Posterior cingulate gyrus (tissue), 11 donors: Measurements from ENCODE around the gene ISCA1.

Experiments used
- DNase-seq, 10 donors: peaks; one replicate each; pipeline versions ENCODE4 v3.0.0 to v3.0.0-alpha.2; 2020 to 2021; ENCODE audit warnings: mixed read lengths in 3 of 10
- intact Hi-C: fragments of 100-400 bp; cut with DNase I; formaldehyde crosslinking; loops from one replicate; pipeline ENCODE4 v1.15.1; 2023

The ISCA1 gene

DNA sequence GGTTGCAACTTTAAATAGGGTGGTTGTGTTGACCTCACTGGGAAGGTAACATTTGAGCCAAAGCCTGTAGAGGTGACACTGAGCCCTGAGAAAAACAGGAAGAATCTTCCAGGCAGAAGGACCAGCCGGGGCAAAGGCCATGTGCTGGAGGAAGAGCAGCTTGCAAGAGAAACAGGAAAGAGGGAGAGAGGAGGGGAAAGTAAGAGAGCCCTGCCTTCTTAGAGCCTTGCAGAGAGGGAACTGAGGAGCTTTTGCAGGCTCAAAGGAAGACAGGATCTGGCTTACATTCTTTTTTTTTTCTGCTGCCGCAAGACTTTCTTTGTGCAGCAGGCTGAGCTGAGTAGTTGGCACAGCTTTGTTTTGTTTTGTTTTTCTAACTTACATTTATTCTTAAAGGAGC is 40.3 kb downstream of the ISCA1 start:
- DNase-seq, result no peak
- intact Hi-C loops, result no loop called here

DNA sequence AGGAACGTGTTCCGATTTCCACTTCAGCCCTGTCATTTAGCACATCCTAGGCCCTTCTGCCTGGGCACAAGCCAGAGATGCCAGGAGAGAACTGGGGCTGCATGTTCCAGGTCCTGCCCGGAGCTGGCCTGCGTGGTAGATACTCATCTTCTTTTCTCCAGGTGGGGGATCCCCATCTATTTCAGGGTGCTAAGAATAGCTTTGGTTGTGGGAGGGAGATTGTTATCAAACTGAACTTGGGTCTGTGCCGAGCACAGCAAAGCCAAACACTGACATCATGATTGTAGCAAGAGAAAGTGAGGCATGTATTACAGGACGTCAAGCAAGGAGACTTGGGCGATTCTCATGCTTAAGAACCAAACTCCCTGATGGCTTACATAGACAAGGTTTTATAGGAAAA is 41.1 kb downstream of the ISCA1 start:
- no peak for DNase-seq
- intact Hi-C loops, result no loop called here

DNA sequence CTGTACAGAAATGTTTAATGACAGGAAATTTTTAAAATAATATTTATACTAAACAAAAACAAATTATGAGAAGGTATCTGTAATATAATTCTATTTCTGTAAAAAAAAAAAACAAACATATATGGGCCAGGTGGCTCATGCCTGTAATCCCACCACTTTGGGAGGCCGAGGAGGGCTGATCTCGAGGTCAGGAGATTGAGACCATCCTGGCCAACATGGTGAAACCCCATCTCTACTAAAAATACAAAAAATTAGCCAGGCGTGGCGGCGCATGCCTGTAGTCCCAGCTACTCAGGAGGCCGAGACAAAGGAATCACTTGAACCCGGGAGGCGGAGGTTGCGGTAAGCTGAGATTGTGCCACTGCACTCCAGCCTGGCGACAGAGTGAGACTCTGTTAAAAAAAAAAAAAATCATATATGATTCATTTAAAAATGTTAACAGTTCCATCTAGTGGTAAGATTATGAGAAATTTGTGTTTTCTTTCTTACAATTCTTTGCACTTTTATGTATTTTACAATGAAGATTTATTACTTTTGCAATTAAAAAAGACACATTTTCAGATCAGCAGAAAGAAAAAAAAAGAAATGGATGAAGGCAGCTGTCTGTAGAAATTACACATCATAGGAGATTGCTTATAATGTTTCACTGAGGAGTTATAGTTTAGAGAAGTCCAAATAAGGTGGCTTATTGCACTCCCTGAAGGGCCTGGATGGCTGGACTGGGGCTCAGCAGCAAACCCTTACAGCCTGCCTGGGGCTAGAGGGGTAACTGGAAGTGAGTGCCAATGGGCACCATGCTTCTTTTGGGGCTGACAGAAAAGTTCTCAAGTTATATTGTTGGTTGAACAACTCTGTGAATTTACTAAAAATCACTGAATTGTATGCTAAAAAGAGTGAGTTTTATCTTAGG is 43.2 kb downstream of the ISCA1 start:
- DNase-seq, result no peak
- intact Hi-C loops, result no loop called here

- intact Hi-C loops, result no loop called here
Measured at GRCh38 chr9:86230858-86231257, 51.5 kb downstream of the ISCA1 start.

DNA sequence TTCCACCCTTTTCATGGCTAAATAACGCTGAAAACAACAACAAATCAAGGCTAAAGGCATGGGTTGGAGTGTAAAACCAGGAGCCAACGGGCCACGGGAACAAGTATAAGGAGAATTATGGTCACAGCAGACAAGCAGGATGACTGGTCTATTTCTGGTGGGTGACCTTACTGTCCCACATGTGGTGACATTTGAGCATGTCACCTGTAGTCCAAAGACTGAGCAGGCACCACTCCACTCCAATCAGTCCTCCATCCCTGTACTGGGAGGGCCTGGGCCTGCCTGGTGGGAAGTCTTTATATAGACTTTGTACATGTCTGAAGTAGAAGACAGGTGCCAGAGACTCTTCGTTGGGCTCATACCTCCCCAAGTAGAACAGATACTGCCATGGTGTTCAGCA is 59.7 kb downstream of the ISCA1 start:
- intact Hi-C loops, result no loop called here
- no peak for DNase-seq

More at GRCh38 chr9:86230858-86231257, 51.5 kb downstream of the ISCA1 start:
- DNase-seq, result no peak

DNA sequence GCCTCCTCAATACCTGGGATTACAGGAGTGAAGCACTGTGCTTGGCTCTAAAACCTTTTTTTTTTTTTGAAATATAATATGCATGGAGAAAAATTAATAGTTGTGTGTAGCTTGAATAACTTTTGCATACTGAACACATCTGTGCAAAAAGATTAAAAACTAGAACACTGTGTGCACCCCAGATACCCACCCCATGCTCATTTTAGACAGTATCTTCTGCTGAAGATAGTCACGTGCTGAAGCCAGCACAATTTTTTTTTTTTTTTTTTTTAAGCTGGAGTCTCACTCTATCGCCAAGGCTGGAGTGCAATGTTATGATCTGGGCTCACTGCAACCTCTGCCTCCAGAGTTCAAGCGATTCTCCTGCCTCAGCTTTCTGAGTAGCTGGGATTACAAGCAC is 62.7 kb downstream of the ISCA1 start:
- DNase-seq, result no peak
- intact Hi-C loops, result no loop called here

DNA sequence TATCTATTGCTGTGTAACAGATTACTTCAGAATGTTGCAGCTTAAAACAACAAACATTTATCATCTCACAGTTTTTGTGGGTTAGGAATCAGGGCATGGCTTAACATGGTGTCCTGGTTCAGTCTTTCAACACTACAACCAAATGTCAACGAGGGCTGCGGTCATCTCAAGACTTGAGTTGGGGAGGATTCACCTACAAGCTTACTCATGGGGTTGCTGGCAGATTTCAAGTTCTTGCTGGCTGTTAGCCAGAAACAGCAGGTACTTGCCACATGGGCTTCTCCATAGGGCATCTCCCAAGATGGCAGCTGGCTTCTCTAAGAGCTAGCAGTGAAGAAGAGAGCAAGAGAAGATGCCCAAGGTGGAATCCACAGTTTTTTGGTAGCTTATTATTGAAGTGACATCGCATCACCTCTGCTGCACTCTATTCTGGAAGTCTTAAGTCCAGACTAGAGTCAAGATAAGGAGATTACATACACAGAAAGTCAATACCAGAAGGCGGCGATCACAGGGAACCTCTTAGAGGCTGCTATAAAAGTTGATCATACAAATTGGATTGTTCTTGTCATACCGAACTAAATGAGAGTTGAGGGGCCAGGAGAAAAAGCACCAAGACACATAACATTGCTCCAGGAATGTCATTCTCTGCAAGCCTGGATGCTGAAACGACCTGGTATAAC is 65.1 kb downstream of the ISCA1 start:
- intact Hi-C loops, result no loop called here

More for the DNA sequence above, 65.1 kb downstream of the ISCA1 start:
- no peak for DNase-seq
